Measurements from ENCODE around the gene HSPA1L. TPM values are rescaled to one million over a fixed set of nuclear protein-coding genes. Genes with fewer than 3 reads are reported as not detected.
A peak's percentile ranks its signal among the peaks of the same experiment; 100 is the strongest.
"Not testable (repeated sequence)": the region's sequence is repeated elsewhere in the genome, so short reads cannot be mapped to it uniquely, and the experiment has no call there.

The HSPA1L gene
- total RNA-seq (2021): 1.1 and 1.4 TPM in 2 replicates
- Bru-seq, nascent RNA: percentile 40 among the genes with signal in this experiment
- BruChase-seq, experiment 1, labeled RNA remaining after a 2-hour chase: percentile 47 among the genes with signal in this experiment
- percentile 47 among the genes with signal in this experiment for BruChase-seq, experiment 2, labeled RNA remaining after a 6-hour chase
- long read RNA-seq, partial matches to known transcripts: 0 of 1 reads
- long read RNA-seq, other reads (novel, unspliced or antisense): 0 of 1 reads

DNA sequence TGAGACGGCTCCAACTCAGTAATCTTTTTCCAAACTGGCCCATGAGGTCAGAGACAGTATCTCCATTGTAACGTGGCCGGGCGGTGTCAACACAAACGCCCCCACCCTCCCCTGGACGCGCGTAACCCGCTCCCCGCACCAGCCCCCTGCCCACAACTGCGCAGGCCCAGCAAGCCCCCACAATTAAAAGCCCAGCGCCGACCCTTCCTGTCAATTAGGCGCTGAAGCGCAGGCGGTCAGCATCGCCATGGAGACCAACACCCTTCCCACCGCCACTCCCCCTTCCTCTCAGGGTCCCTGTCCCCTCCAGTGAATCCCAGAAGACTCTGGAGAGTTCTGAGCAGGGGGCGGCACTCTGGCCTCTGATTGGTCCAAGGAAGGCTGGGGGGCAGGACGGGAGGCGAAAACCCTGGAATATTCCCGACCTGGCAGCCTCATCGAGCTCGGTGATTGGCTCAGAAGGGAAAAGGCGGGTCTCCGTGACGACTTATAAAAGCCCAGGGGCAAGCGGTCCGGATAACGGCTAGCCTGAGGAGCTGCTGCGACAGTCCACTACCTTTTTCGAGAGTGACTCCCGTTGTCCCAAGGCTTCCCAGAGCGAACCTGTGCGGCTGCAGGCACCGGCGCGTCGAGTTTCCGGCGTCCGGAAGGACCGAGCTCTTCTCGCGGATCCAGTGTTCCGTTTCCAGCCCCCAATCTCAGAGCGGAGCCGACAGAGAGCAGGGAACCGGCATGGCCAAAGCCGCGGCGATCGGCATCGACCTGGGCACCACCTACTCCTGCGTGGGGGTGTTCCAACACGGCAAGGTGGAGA, at the start of gene HSPA1L, which contains the start of gene HSPA1A:
Gene HSPA1L, minus strand, starts transcription at position 259 of the 814 bp plus-strand sequence. CDS start 3,311 bp downstream, outside the sequence.
Gene HSPA1A, plus strand, starts transcription at position 519 of the 814 bp plus-strand sequence. Its CDS starts 214 bp downstream, at position 733.
- H3K36me3 ChIP-seq (ENCODE audit: insufficient read depth, low read length, poor library complexity, severe bottlenecking): no peaks in the 10 kb centered on the region
- no peaks in the 10 kb centered on the region for H3K27me3 ChIP-seq (replicated peaks; ENCODE audit: insufficient read depth, low read depth, low read length, poor library complexity)
- peak within 1 kb of the TSS; percentile 65 for H3K4me3 ChIP-seq (ENCODE audit: low read depth, low read length, poor library complexity, severe bottlenecking)
- ChIA-PET POLR2A (ENCODE audit: low non-redundant PET) (interaction anchor here (0.6 to 1.1 kb wide), 6 partner anchors 9 to 75 kb away, joined by 3 to 12 read pairs (median 4); partner anchors contain the start of genes LSM2, MSH5 and VARS1), CTCF (interaction anchor here (0.5 to 1.5 kb wide), 4 partner anchors 8 to 62 kb away, joined by 3 to 15 read pairs (median 4); partner anchors contain the start of gene LSM2)
- peak within 1 kb of the TSS; percentile 99 for H3K27ac ChIP-seq (ENCODE audit: low read depth, low read length, poor library complexity, severe bottlenecking)
- TF ChIP-seq, protein P1, sequence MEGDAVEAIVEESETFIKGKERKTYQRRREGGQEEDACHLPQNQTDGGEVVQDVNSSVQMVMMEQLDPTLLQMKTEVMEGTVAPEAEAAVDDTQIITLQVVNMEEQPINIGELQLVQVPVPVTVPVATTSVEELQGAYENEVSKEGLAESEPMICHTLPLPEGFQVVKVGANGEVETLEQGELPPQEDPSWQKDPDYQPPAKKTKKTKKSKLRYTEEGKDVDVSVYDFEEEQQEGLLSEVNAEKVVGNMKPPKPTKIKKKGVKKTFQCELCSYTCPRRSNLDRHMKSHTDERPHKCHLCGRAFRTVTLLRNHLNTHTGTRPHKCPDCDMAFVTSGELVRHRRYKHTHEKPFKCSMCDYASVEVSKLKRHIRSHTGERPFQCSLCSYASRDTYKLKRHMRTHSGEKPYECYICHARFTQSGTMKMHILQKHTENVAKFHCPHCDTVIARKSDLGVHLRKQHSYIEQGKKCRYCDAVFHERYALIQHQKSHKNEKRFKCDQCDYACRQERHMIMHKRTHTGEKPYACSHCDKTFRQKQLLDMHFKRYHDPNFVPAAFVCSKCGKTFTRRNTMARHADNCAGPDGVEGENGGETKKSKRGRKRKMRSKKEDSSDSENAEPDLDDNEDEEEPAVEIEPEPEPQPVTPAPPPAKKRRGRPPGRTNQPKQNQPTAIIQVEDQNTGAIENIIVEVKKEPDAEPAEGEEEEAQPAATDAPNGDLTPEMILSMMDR (conservative IDR thresholded peaks at IDR 0.05; ENCODE audit: low read depth, low read length): no peak
- no peak for TF ChIP-seq EZH2 (IDR thresholded peaks at IDR 0.05; ENCODE audit: borderline replicate concordance, low read depth, low read length, poor library complexity, severe bottlenecking)
- no peaks in the 10 kb centered on the region for H3K9me3 ChIP-seq (ENCODE audit: low read depth, low read length, poor library complexity, severe bottlenecking)
- DNase-seq (ENCODE audit: low spot score): peak; percentile 99
- peaks cover 14% of the 10 kb centered on the region for H3K4me1 ChIP-seq (ENCODE audit: insufficient read depth, low read length, poor library complexity, severe bottlenecking)
- intact Hi-C loops (cut with micrococcal nuclease; ENCODE audit: unreplicated experiment): no loop called here
- BruUV-seq (replicated peaks): no TSS peak

DNA sequence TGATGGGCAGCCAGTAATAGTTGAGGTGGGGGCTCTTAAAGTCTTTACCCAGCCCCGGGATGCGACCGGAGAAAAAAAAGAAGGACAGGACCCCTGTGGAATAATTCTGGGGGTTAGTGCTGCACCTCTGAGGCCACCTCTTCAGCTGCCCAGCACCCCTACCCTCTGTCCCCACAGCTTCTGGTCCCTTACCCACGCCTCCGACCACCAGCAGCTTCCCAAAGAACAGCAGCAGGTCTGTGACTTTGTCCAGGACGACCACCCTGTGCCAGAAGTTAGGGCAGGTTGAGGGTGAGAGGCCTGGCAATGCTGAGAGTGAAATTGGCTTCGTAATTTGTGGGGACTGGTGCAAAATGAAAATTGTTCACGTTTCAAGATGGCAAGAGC, 49.7 kb upstream of the HSPA1L start:
- POLR2A ChIA-PET (ENCODE audit: low non-redundant PET): no interaction called here
- Histone ChIP-seq H3K4me3 (ENCODE audit: low read depth, low read length, poor library complexity, severe bottlenecking) (no peak overlapping the region), H3K4me1 (ENCODE audit: insufficient read depth, low read length, poor library complexity, severe bottlenecking) (peaks cover 6% of the 10 kb centered on the region), H3K27ac (ENCODE audit: low read depth, low read length, poor library complexity, severe bottlenecking) (no peak overlapping the region), H3K27me3 (replicated peaks; ENCODE audit: insufficient read depth, low read depth, low read length, poor library complexity) (no peaks in the 10 kb centered on the region), H3K9me3 (ENCODE audit: low read depth, low read length, poor library complexity, severe bottlenecking) (no peaks in the 10 kb centered on the region), H3K36me3 (ENCODE audit: insufficient read depth, low read length, poor library complexity, severe bottlenecking) (no peaks in the 10 kb centered on the region)
- TF ChIP-seq, protein P1 (conservative IDR thresholded peaks at IDR 0.05; ENCODE audit: low read depth, low read length): no peak
- no peak for TF ChIP-seq EZH2 (IDR thresholded peaks at IDR 0.05; ENCODE audit: borderline replicate concordance, low read depth, low read length, poor library complexity, severe bottlenecking)
- no peak for DNase-seq (ENCODE audit: low spot score)
- intact Hi-C loops (cut with micrococcal nuclease; ENCODE audit: unreplicated experiment): no loop called here
- CTCF ChIA-PET: no interaction called here
- BruUV-seq (replicated peaks): no TSS peak

DNA sequence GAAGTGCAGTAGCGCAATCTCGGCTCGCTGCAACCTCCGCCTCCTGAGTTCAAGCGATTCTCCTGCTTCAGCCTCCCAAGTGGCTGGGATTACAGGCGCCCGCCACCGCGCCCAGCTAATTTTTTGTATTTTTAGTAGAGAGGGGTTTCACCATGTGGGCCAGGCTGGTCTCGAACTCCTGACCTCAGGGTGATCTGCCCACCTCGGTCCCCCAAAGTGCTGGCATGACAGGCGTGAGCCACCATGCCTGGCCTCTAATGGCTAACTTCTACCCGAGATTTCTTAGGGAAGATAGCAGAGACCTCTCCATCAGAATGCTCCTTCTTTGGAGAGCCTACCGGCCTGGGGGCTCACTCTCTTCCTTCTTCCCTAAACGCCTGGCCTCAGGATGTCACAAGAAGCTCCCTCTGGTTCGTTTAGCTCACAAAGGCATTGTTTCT, 49.1 kb upstream of the HSPA1L start:
- H3K27me3 ChIP-seq (replicated peaks; ENCODE audit: insufficient read depth, low read depth, low read length, poor library complexity); H3K4me1 ChIP-seq (ENCODE audit: insufficient read depth, low read length, poor library complexity, severe bottlenecking); H3K9me3 ChIP-seq (ENCODE audit: low read depth, low read length, poor library complexity, severe bottlenecking); H3K36me3 ChIP-seq (ENCODE audit: insufficient read depth, low read length, poor library complexity, severe bottlenecking); intact Hi-C loops (cut with micrococcal nuclease; ENCODE audit: unreplicated experiment); DNase-seq (ENCODE audit: low spot score); BruUV-seq (replicated peaks): not testable (repeated sequence)
- POLR2A ChIA-PET (ENCODE audit: low non-redundant PET): interaction anchor here (0.5 to 0.6 kb wide), 2 partner anchors 11 to 15 kb away, joined by 3 to 13 read pairs; no protein-coding TSS in a partner anchor
- CTCF ChIA-PET: interaction anchor here (0.6 kb wide), 1 partner anchor 465 kb away, joined by 4 read pairs; no protein-coding TSS in a partner anchor
- Histone ChIP-seq H3K27ac (ENCODE audit: low read depth, low read length, poor library complexity, severe bottlenecking) (peak overlapping the region; percentile 81), H3K4me3 (ENCODE audit: low read depth, low read length, poor library complexity, severe bottlenecking) (peak overlapping the region; percentile 72)
